Astrocyte of the cerebellum (primary cell): Measurements from ENCODE around the gene PAK2.
"Not testable (repeated sequence)": the region's sequence is repeated elsewhere in the genome, so short reads cannot be mapped to it uniquely, and the experiment has no call there.

ENCODE experiments used
- DNase-seq: peaks from one replicate; pipeline ENCODE4 v3.0.0-alpha.2; 2011; ENCODE audit warnings: low read depth
- H3K4me3 ChIP-seq: 2 replicates; pipeline ENCODE4 v1.5.1; 2011; ENCODE audit warnings: mild to moderate bottlenecking, low read depth, low read length, moderate library complexity
- CTCF ChIP-seq: IDR thresholded peaks from 2 replicates; pipeline ENCODE4 v1.5.1; 2012; ENCODE audit warnings: low read length, low read depth, moderate library complexity, mild to moderate bottlenecking; ENCODE audit errors: missing control alignments
- in situ Hi-C: cut with HindIII; loops from 2 replicates; pipeline ENCODE4 v1.10.0; 2017; ENCODE audit warnings: low sequenced_read_pairs

PAK2 gene

DNA sequence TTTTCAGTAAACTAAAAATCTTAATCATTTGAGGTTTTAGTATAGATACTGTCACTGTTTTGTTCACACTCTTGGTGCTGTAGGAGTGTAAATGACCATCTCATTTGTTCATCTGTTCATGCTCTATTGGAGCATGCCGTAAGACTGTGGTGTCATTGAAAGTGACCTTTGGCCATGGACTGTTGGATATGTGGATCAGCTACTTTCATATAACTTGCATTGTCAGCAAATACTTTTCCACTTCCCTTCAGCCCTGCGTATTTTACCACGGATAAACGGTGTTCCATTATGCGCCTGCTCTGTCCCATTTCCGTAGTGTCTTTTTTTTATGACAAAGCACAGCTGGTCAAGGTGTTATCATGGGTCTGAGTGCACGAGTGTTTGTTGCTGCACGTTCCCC lies 95.4 kb downstream of the PAK2 start:
- no peak for DNase-seq
- H3K4me3 ChIP-seq = no peak overlapping the region
- no peak for TF ChIP-seq CTCF
- in situ Hi-C loops = no loop called here

GRCh38 chr3:196836626-196837025 lies 97.0 kb downstream of the PAK2 start:
- in situ Hi-C loops = not testable (repeated sequence)

GRCh38 chr3:196837819-196838420 lies 98.3 kb downstream of the PAK2 start:
- TF ChIP-seq CTCF = peak; percentile 67
- in situ Hi-C loops = no loop called here
- no peak overlapping the region for H3K4me3 ChIP-seq
- DNase-seq = no peak

More at GRCh38 chr3:196836626-196837025, 97.0 kb downstream of the PAK2 start:
- not testable (repeated sequence) for DNase-seq, H3K4me3 ChIP-seq

GRCh38 chr3:196839351-196839750 lies 99.7 kb downstream of the PAK2 start:
- H3K4me3 ChIP-seq, in situ Hi-C loops, DNase-seq: not testable (repeated sequence)

DNA sequence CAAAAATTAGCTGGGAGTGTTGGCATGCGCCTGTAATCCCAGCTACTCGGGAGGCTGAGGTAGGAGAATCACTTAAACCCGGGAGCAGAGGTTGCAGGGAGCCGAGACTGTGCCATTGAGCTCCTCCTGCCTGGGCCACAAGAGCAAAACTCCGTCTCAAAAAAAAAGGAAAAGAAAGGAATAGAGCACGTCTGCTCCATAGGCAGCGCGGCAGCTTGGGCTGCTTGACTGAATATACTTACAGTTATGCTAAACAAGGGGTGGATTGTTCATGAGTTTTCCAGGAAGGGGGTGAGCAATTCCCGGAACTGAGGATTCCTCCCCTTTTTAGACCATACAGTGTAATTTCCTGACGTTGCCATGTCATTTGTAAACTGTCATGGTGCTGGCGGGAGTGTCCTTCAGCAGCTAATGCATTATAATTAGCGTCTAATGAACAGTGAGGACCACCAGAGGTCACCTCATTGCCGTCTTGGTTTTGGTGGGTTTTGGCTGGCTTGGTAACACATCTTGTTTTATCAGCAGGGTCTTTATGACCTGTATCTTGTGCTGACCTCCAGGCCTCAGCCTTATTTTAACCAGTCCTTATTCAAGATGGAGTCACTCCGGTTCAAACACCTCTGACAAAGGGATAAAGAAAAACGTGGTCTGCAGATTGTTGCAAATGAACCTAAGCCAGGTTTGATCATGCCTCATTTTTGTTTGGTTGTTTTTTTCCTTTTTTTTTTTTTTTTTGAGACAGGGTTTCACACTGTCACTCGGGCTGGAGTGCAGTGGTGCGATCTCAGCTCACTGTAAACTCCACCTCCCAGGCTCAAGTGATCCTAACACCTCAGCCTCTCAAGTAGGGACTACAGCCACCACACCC lies 103.1 kb downstream of the PAK2 start:
- TF ChIP-seq CTCF = no peak
- no peak overlapping the region for H3K4me3 ChIP-seq
- in situ Hi-C loops = no loop called here
- DNase-seq = no peak

DNA sequence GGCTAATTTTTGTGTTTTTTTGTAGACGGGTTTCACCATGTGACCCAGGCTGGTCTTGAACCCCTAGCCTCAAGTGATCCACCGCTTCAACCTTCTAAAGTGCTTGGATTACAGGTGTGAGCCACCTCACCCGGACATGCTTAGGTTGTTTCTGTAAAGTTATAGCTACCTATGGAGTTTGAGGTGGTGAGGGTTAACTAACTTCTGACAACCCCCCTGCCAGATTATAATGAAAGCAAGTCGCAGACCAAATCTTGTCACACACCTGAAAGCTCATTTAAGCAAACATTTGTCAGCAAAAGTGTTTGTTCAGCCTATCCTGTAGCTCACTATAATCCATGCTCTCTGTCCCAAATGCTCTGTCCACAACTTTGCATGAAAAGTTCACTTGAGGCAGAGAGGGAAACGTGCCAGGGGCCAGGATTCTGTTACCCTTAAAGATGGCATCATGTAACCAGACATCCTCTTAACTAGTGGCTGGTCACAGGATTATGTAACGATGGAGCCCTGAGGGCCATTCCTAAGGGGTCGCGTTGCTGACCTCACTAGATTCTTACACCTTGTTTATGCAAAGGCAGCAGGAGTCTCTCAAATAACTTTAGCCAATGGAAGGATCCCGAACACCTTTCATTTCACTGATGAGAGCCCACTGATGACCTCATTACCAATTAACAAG lies 103.9 kb downstream of the PAK2 start:
- in situ Hi-C loops = no loop called here
- DNase-seq = no peak
- H3K4me3 ChIP-seq = no peak overlapping the region
- no peak for TF ChIP-seq CTCF

DNA sequence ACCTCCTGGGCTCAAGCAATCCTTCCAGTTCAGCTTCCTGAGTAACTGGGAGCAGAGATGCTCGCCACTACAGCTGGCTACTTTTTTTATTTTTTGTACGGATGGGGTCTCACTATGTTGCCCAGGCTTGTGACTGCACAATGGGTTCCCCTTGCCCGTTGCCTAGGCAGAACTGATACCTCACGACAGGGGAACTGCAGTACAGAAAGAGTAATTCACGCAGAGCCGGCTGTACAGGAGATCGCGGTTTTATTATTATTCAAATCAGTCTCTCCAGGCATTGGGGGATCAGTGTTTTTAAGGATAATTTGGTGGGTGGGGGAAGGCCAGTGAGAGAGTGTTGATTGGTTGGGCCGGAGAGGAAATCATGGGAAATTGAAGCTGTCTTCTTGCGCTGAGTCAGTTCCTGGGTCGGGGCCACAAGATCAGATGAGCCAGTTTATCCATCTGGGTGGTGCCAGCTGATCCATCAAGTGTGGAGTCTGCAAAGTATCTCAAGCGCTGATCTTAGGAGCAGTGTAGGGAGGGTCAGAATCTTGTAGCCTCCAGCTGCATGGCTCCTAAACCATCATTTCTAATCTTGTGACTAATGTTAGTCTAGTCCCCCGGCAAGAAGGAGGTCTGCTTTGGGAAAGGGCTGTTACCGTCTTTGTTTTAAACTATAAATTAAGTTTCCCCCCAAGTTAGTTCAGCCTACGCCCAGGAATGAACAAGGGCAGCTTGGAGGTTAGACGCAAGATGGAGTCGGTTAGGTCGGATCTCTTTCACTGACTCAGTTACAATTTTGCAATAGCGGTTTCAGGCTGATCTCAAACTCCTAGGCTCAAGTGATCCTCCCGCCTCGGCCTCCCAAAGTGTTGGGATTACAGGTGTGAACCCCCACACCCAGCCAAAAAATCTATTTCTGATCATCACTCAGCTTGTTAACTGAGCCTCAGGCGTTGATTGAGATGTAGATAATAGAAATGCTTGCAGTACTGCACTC lies 104.9 kb downstream of the PAK2 start:
- in situ Hi-C loops, DNase-seq, H3K4me3 ChIP-seq: not testable (repeated sequence)

- in situ Hi-C loops, H3K4me3 ChIP-seq, DNase-seq: not testable (repeated sequence)
These were observed 108.7 kb downstream of the PAK2 start for GRCh38 chr3:196848375-196848774.
